B cell (primary cell): ENCODE data around the gene CABLES1.

Experiments
- EZH2 ChIP-seq: IDR thresholded peaks from 2 replicates; pipeline ENCODE4 v1.6.1; 2012; ENCODE audit warnings: borderline replicate concordance, low read depth, mild to moderate bottlenecking, moderate library complexity, low read length; ENCODE audit not compliant: insufficient read depth, poor library complexity, severe bottlenecking
- TF ChIP-seq, protein P1 (sequence below): fragments of 200-600 bp; IDR thresholded peaks from one replicate; pipeline ENCODE4 v1.8.0; 2022; ENCODE audit warnings: antibody characterized with exemption, mild to moderate bottlenecking

DNA sequence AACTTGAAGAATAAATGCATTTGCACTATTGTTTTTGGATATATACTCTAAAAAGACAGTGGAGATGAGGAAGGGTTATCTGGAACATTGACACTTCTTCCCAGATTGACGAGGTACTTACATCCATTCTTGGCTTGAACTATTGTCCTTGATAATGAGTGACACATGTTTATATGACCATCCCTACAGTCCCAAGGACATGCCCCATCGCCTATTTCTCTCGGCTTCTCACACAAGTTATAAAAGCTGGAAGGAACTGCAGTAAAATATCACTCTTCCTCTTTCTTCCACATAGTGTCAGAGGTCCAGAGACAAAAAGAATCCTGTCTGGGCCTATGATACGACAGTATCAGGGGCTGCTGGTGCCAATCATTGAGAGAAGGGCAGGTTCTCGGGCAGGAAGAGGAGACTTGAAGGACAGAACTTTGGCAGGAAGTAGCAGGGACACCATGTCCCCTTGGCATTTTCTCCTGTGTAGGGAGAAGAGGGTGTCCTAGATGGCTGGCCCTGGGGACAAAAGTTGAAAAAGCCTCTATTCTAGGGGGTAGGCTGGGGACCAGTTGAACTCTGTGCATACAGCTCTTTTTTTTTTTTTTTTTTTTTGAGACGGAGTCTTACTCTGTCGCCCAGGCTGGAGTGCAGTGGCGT lies 5.8 kb upstream of the CABLES1 start:
- TF ChIP-seq, protein P1, sequence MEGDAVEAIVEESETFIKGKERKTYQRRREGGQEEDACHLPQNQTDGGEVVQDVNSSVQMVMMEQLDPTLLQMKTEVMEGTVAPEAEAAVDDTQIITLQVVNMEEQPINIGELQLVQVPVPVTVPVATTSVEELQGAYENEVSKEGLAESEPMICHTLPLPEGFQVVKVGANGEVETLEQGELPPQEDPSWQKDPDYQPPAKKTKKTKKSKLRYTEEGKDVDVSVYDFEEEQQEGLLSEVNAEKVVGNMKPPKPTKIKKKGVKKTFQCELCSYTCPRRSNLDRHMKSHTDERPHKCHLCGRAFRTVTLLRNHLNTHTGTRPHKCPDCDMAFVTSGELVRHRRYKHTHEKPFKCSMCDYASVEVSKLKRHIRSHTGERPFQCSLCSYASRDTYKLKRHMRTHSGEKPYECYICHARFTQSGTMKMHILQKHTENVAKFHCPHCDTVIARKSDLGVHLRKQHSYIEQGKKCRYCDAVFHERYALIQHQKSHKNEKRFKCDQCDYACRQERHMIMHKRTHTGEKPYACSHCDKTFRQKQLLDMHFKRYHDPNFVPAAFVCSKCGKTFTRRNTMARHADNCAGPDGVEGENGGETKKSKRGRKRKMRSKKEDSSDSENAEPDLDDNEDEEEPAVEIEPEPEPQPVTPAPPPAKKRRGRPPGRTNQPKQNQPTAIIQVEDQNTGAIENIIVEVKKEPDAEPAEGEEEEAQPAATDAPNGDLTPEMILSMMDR, result no peak
- no peak for TF ChIP-seq EZH2
